ENCODE results near the gene MMEL1.

GRCh38 chr1:2540816-2541492 is 91.9 kb downstream of the MMEL1 start:
- TF ChIP-seq ZNF180 (CRISPR knock-in tag; IDR thresholded peaks at IDR 0.05; ENCODE audit: borderline replicate concordance, low read depth): no peak
- no peak for TF ChIP-seq MAX (IDR thresholded peaks at IDR 0.05)

Data from HepG2 (cell line).